ENCODE data around the gene NPHS2.
"Not testable (repeated sequence)": the region's sequence is repeated elsewhere in the genome, so short reads cannot be mapped to it uniquely, and the experiment has no call there.

The NPHS2 gene

DNA sequence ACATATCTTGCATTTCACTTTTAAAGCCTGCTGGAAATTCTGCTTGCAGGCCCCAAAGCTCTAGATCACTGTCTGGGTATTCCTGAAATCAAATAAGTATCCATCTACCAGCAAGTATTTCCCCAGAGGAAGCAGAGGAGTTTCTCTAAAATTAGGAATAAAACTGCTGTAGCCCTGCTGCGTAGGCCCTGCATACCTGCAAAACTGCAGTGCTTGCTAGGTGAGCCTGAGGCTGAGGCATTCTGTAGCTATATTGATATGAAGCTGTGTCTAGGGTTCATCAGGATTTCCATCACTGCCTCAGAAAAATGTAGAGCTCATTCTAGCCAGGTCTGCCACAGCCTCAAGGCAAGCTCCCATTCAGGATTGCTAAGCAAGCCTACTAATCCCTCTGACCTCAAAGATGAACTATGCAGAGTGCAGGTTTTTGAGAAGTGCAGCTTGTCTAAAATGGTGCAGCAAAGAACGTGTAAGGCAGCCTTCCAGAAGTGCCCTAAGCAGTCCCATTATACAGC lies 28.7 kb downstream of the NPHS2 start:
- DNase-seq (ENCODE audit: low read depth, low spot score), result no peak

DNA sequence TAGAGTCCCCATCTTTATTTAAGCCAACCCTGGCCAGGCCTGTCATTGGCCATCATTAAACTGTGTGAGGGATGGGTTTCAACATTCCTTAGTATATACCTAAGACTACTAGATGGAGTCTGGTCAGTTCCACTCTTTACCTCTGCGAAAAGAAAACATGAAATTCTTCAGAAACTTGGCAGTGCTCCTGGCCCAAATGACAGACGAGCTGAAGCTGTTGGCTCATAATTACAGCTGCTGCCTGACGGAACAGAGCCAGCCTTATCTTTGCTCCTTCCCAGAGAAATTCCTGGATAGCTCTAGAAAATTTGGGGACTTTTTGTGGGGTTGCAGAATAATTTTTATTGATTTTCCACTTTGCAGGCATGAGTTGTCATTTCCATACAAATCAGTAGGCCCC lies 30.4 kb downstream of the NPHS2 start:
- peak; percentile 52 for DNase-seq (ENCODE audit: low read depth, low spot score)

DNA sequence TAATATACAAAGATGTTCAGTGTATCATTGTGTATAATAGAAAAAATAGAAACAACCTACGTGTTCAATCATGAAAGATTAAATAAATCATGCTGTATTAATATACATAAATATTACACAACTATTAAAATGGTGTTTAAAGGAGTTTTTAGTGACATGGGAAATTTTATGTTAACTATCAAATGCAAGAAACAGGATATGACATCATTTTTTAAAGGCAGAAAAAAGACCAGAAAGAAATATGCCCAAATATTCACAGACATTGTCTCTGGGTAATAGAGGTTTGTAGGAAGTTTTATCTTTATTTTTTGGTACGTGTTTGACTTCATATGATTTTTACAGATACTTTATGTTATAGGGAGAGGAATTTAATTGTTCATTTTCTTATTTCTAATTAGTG lies 34.0 kb downstream of the NPHS2 start:
- no peak for DNase-seq (ENCODE audit: low read depth, low spot score)

DNA sequence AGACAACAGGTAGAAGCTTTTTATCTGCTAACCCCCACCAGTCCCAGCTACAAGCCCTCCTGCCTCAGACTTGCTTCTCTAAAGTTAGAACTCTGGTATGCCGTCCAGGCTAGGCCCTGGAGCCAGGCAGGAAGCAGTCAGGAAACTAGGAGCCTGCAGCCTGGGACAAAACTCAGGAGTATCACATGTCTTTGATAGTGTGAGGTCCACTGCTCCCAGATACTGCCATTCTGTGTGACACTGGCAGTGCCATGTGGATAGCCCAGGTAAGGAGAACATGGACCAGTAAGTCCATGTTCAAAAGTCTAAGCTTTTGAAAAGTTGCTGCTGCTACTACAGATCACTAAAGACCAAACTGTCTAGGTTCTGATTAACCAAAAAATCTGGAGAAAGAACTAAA lies 45.4 kb downstream of the NPHS2 start:
- no peak for DNase-seq (ENCODE audit: low read depth, low spot score)

DNA sequence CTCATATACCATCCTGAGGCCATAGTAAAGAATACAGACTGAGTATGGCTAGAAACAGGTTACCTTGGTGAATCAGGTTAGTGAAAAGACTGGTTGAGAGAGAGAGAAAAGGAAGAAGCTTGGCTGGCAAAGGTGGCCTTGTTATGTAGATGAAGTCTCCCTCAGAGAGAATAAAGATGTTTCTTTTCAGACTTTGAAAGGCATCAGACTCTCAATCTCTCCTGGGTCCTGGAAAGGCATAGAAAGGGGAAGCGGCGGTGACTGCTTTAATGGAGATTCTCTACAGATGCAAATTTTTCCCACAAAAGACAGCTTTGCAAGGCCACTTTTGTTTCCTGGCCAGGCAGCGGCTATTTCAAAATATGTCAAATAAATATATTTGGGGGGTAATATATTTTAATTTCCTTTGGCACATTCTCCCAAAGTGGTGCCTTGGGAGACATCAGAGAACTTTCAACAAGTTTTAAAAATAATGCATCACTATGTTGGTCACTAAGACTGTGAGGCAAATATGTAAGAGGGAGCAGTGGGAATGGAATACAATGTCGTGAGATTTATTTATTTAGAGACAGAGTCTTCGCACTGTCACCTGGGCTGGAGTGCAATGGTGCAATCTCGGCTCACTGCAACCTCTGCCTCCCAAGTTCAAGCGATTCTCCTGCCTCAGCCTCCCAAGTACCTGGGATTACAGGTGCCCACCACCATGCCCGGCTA lies 46.1 kb downstream of the NPHS2 start:
- DNase-seq (ENCODE audit: low read depth, low spot score), result no peak

DNA sequence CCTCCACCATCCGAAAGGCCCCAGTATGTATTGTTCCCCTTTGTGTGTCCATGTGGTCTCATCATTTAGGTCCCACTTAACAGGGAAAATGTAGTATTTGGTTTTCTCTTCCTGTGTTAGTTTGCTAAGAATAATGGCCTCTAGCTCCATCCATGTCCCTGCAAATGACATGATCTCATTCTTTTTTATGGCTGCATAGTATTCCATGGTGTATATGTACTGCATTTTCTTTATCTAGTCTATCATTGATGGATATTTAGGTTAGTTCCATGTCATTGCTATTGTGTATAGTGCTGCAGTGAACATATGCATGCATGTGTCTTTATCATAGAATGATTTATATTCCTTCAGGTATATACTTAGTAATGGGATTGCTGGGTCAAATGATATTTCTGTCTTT lies 57.2 kb downstream of the NPHS2 start:
- DNase-seq (ENCODE audit: low read depth, low spot score), result not testable (repeated sequence)

DNA sequence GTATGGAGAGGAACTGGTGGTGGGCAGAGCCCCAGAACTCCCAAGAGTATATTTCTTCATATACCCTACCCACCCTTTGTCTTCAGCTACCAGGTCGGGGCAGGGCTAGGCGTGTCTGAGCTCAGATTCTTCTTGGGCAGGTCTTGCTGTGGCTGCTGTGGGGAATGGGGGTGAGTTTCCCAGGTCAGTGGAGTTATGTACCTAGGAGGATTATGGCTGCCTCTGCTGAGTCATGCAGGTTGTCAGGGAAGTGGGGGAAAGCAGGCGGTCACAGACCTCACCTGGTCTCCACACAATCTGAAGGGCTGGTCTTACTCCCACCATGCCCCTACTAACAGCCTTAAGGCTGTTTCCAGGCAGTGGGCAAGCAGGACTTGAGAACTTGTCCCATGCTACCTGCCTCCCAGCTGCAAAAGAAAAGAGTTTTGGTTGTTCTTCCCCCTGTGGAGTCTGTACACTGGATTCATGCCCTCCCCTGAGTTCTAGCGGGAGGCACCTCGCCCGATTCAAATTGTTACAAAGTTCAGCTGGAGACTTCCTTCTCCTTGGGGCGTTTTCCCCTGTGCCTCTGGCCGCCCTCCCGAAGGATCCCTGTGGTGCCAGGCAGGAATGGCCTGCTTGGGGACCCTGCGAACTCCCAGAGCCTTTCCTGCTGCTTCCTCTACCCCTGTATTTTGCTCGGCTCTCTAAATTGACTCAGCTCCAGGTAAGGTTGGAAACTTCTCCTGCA lies 58.6 kb downstream of the NPHS2 start:
- DNase-seq (ENCODE audit: low read depth, low spot score), result no peak

DNA sequence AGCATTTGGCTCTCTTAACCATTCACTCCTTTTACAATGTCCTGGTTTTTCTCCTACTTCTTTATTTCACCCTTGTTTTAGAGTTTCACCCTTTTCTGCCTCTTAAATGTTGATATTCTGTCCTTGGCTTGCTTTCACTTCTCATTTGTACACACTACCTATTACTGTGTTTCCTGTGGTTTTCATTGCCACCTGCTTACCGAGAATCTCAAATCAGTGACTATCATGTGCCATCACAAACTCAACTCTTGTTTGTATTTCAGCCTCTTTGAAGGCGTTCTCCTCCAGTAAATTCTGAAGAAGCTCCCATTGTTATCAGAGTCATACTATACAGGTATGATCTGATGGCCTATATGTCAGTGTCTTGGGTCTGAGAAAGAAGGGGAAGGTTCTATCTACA lies 65.7 kb downstream of the NPHS2 start:
- DNase-seq (ENCODE audit: low read depth, low spot score), result no peak

DNA sequence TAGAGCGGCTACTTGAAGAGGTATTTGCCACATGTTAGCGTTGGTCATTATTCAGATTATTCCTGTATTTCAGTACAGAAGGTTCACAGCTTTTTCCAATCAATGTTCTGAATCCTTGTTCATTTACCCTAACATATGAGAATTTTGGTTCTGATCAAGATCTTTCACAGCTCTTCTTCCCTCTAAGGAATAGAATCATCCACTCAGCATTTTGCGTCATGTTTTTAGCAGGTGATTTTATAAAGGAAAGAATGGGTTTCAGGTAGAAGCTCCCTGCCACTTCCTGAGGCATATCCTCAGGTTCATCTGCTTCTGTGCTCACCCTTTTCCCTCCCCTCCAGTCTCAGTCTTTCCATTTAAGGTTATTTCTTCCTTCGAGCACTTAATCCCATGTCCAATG lies 66.4 kb downstream of the NPHS2 start:
- no peak for DNase-seq (ENCODE audit: low read depth, low spot score)

DNA sequence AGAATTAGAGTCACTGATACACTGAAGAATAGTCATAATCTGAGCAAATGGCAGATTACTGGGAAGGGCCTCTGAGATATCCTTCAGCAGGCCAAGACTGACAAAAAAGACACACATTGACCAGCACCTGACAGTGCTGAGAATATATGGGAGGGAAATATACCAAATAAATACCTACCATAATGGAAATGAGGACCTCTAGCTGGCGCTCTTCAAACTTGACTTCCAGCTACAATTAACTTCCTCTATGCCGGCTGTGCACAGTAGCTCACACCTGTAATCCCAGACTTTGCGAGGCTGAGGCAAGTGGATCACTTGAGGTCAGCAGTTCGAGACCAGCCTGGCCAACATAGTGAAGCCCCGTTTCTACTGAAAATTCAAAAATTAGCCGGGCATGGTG lies 69.5 kb downstream of the NPHS2 start:
- DNase-seq (ENCODE audit: low read depth, low spot score), result no peak

All from astrocyte of the hippocampus (primary cell).